ENCODE measurements around the gene KCNIP4.

KCNIP4 gene

DNA sequence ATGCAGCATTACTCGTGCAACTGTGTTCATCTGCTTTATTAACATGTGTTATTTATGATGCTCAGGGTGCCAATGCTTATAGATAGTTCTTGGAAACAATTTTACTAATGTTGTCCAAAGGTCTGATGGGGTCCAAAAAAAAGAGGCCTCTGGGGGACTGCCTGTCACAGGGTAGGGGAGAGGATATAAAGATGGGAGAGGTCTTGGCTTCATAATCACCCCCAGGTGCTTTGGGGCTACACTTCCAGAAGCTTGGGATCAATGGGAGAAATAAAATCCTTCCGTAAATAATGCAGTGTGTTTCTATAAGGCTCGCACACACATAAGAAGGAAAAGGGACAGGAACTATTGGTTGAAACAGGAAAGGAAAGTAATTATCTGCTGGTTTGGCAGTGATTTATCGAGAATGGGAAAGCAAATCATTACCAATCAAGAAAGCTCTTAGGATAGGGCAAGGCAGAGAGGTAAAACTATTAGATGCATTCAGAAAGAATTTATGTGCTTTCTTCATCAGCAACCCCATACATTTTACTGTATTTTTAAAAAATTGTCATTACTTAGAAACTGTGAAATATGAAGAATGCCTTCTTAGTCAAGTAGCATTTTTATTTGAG is 677.0 kb downstream of the KCNIP4 start:
- Histone ChIP-seq H3K27me3 (ENCODE audit: insufficient read depth, low read length, poor library complexity, severe bottlenecking) (no peaks in the 10 kb centered on the region), H3K79me2 (ENCODE audit: insufficient read depth, low read length) (no peaks in the 10 kb centered on the region), H3K9me3 (ENCODE audit: insufficient read depth, low read depth, low read length) (no peaks in the 10 kb centered on the region), H4K20me1 (ENCODE audit: insufficient read depth, low read length, poor library complexity, severe bottlenecking) (no peaks in the 10 kb centered on the region), H2AFZ (ENCODE audit: low read length) (no peak overlapping the region), H3K4me3 (ENCODE audit: low read length, poor library complexity, severe bottlenecking) (no peak overlapping the region), H3K9me2 (replicated peaks; ENCODE audit: low read depth, low read length) (no peaks in the 10 kb centered on the region), H3F3A (ENCODE audit: low read depth) (no peaks in the 10 kb centered on the region), H3K9ac (ENCODE audit: low read depth, low read length, poor library complexity, severe bottlenecking) (no peak overlapping the region), H3K4me2 (ENCODE audit: low read depth, low read length, poor library complexity, severe bottlenecking) (no peak overlapping the region), H3K4me1 (ENCODE audit: insufficient read depth, low read length, poor library complexity, severe bottlenecking) (no peaks in the 10 kb centered on the region), H3K36me3 (ENCODE audit: insufficient read depth, low read length) (no peaks in the 10 kb centered on the region)
- TF ChIP-seq, protein P1, sequence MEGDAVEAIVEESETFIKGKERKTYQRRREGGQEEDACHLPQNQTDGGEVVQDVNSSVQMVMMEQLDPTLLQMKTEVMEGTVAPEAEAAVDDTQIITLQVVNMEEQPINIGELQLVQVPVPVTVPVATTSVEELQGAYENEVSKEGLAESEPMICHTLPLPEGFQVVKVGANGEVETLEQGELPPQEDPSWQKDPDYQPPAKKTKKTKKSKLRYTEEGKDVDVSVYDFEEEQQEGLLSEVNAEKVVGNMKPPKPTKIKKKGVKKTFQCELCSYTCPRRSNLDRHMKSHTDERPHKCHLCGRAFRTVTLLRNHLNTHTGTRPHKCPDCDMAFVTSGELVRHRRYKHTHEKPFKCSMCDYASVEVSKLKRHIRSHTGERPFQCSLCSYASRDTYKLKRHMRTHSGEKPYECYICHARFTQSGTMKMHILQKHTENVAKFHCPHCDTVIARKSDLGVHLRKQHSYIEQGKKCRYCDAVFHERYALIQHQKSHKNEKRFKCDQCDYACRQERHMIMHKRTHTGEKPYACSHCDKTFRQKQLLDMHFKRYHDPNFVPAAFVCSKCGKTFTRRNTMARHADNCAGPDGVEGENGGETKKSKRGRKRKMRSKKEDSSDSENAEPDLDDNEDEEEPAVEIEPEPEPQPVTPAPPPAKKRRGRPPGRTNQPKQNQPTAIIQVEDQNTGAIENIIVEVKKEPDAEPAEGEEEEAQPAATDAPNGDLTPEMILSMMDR (conservative IDR thresholded peaks at IDR 0.05; ENCODE audit: low read length), result no peak
- no peak for TF ChIP-seq EZH2phosphoT487 (IDR thresholded peaks at IDR 0.05; ENCODE audit: borderline replicate concordance)

DNA sequence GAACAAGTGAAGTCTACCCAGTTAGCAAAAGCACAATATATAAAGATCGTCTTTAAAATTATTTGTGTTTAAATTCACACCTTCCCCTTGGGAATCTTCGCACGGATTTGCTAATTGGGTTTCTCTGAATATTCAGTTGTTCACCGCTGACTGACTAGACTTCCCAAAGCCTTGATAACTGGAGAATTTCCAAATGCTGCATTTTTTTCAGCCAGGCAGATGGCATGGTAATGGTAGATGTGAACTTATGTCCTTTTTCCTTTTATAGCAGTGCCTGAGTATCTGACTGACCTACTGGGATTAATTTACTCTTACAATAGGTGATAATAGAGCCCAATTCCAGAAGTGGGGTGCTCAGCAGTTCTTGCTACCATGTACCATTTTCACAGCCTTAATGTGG is 700.2 kb downstream of the KCNIP4 start:
- TF ChIP-seq EZH2phosphoT487 (IDR thresholded peaks at IDR 0.05; ENCODE audit: borderline replicate concordance), result no peak
- TF ChIP-seq, protein P1 (conservative IDR thresholded peaks at IDR 0.05; ENCODE audit: low read length), result no peak

DNA sequence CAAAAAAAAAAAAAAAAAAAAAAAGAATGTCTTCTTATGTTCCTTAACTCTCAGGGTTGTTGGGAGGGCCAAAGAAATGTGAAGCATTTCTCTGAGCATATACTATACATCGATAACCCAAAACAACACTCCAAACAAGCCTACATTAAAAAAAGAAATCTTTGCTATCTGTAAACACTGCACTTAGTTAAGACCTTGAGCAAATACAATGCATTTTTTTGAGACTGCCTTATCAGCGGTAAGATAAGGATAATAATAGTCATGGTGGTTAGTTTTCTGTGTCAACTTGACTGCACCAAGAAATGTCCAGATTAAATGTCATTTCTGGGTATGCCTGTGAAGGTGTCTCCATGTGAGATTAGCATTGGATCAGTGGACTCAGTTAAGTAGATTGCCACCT is 706.4 kb downstream of the KCNIP4 start:
- H3F3A ChIP-seq (ENCODE audit: low read depth), result no peaks in the 10 kb centered on the region
- no peak for TF ChIP-seq EZH2phosphoT487 (IDR thresholded peaks at IDR 0.05; ENCODE audit: borderline replicate concordance)
- TF ChIP-seq, protein P1 (conservative IDR thresholded peaks at IDR 0.05; ENCODE audit: low read length), result no peak
- H3K4me2 ChIP-seq (ENCODE audit: low read depth, low read length, poor library complexity, severe bottlenecking), result no peak overlapping the region
- no peaks in the 10 kb centered on the region for H3K4me1 ChIP-seq (ENCODE audit: insufficient read depth, low read length, poor library complexity, severe bottlenecking)
- no peaks in the 10 kb centered on the region for H3K79me2 ChIP-seq (ENCODE audit: insufficient read depth, low read length)
- no peaks in the 10 kb centered on the region for H3K36me3 ChIP-seq (ENCODE audit: insufficient read depth, low read length)
- H3K9me2 ChIP-seq (replicated peaks; ENCODE audit: low read depth, low read length), result no peaks in the 10 kb centered on the region
- H2AFZ ChIP-seq (ENCODE audit: low read length), result no peak overlapping the region
- H4K20me1 ChIP-seq (ENCODE audit: insufficient read depth, low read length, poor library complexity, severe bottlenecking), result no peaks in the 10 kb centered on the region
- H3K9me3 ChIP-seq (ENCODE audit: insufficient read depth, low read depth, low read length), result no peaks in the 10 kb centered on the region; the same call in 1 of the 2 replicates
- no peak overlapping the region for H3K4me3 ChIP-seq (ENCODE audit: low read length, poor library complexity, severe bottlenecking)
- no peak overlapping the region for H3K9ac ChIP-seq (ENCODE audit: low read depth, low read length, poor library complexity, severe bottlenecking)
- no peaks in the 10 kb centered on the region for H3K27me3 ChIP-seq (ENCODE audit: insufficient read depth, low read length, poor library complexity, severe bottlenecking)

More for the DNA sequence above, 700.2 kb downstream of the KCNIP4 start:
- Histone ChIP-seq H2AFZ (ENCODE audit: low read length) (no peak overlapping the region), H3K4me2 (ENCODE audit: low read depth, low read length, poor library complexity, severe bottlenecking) (no peak overlapping the region), H3K36me3 (ENCODE audit: insufficient read depth, low read length) (no peaks in the 10 kb centered on the region), H3F3A (ENCODE audit: low read depth) (no peaks in the 10 kb centered on the region), H3K4me3 (ENCODE audit: low read length, poor library complexity, severe bottlenecking) (no peak overlapping the region), H3K9me3 (ENCODE audit: insufficient read depth, low read depth, low read length) (no peaks in the 10 kb centered on the region), H4K20me1 (ENCODE audit: insufficient read depth, low read length, poor library complexity, severe bottlenecking) (no peaks in the 10 kb centered on the region), H3K27me3 (ENCODE audit: insufficient read depth, low read length, poor library complexity, severe bottlenecking) (no peaks in the 10 kb centered on the region), H3K9me2 (replicated peaks; ENCODE audit: low read depth, low read length) (no peaks in the 10 kb centered on the region), H3K79me2 (ENCODE audit: insufficient read depth, low read length) (no peaks in the 10 kb centered on the region), H3K4me1 (ENCODE audit: insufficient read depth, low read length, poor library complexity, severe bottlenecking) (no peaks in the 10 kb centered on the region), H3K9ac (ENCODE audit: low read depth, low read length, poor library complexity, severe bottlenecking) (no peak overlapping the region)
